Caco-2 (cell line): ENCODE measurements around the gene MTRF1. TPM values are rescaled to one million over a fixed set of nuclear protein-coding genes. Genes with fewer than 3 reads are reported as not detected.
"Not testable (repeated sequence)": the region's sequence is repeated elsewhere in the genome, so short reads cannot be mapped to it uniquely, and the experiment has no call there.

ENCODE experiments used
- BruUV-seq: library from RNA; stranded (reverse); fragments of 400-500 nt; replicated peaks from 2 replicates; lab custom pipeline; 2021; lab: Mats Ljungman, UMichigan
- CTCF ChIA-PET: fragments of 300-600 bp; sonication (Branson Sonifier 250); formaldehyde crosslinking; loops from one replicate; lab custom pipeline; 2022; ENCODE audit warnings: antibody characterized with exemption; lab: Charles Lee
- POLR2A ChIA-PET: fragments of 300-600 bp; sonication (Branson Sonifier 250); formaldehyde crosslinking; loops from one replicate; lab custom pipeline; 2022; ENCODE audit warnings: antibody characterized with exemption; lab: Charles Lee
- DNase-seq, 2 experiments: peaks; one replicate each; pipeline versions ENCODE4 v3.0.0 to v3.0.0-alpha.2; 2020 to 2022
- H3K27me3 ChIP-seq: replicated peaks from 2 replicates; pipeline ENCODE4 v1.6.0; 2011; ENCODE audit warnings: low read length; ENCODE audit not compliant: control insufficient read depth, insufficient read depth
- H3K36me3 ChIP-seq: 2 replicates; pipeline ENCODE4 v1.5.1; 2011; ENCODE audit warnings: low read length; ENCODE audit not compliant: control insufficient read depth, insufficient read depth
- H3K4me1 ChIP-seq: fragments of 250-450 bp; sonication (Bioruptor Pico); 2 replicates; pipeline ENCODE4 v1.5.1; 2020; ENCODE audit warnings: mild to moderate bottlenecking
- H3K4me3 ChIP-seq: 2 replicates; pipeline ENCODE4 v1.5.1; 2011; ENCODE audit warnings: low read depth, mild to moderate bottlenecking, control low read depth, low read length
- H3K9me3 ChIP-seq: fragments of 250-450 bp; sonication (Bioruptor Pico); 2 replicates; pipeline ENCODE4 v1.5.1; 2020; ENCODE audit warnings: mild to moderate bottlenecking, moderate library complexity
- H3K27ac Mint-ChIP-seq: one replicate; pipeline ENCODE4 v1.8.0; 2022; ENCODE audit warnings: mixed read lengths; ENCODE audit not compliant: unreplicated experiment
- H3K27me3 Mint-ChIP-seq: one replicate; pipeline ENCODE4 v1.8.0; 2022; ENCODE audit warnings: mixed read lengths; ENCODE audit not compliant: insufficient read depth, unreplicated experiment
- H3K36me3 Mint-ChIP-seq: one replicate; pipeline ENCODE4 v1.8.0; 2022; ENCODE audit warnings: mild to moderate bottlenecking, mixed read lengths; ENCODE audit not compliant: insufficient read depth, unreplicated experiment
- H3K4me1 Mint-ChIP-seq: one replicate; pipeline ENCODE4 v1.8.0; 2022; ENCODE audit warnings: low read depth, mixed read lengths; ENCODE audit not compliant: unreplicated experiment
- H3K4me3 Mint-ChIP-seq: one replicate; pipeline ENCODE4 v1.8.0; 2022; ENCODE audit warnings: mild to moderate bottlenecking, moderate library complexity, mixed read lengths; ENCODE audit not compliant: unreplicated experiment
- H3K9me3 Mint-ChIP-seq: one replicate; pipeline ENCODE4 v1.8.0; 2022; ENCODE audit warnings: mixed read lengths; ENCODE audit not compliant: unreplicated experiment
- intact Hi-C: fragments of 100-400 bp; cut with micrococcal nuclease; formaldehyde crosslinking; loops from one replicate; pipeline ENCODE4 v1.10.0; 2022; ENCODE audit not compliant: unreplicated experiment
- total RNA-seq: library from RNA; stranded (reverse); gene quantifications from 2 replicates; pipeline ENCODE4 v1.2.3, GENCODE V29; 2022
- TF ChIP-seq, protein P1 (sequence below), 2 experiments: fragments of 200-600 bp in 1 of 2; IDR thresholded peaks; 1 replicate in 1 of 2; 2 replicates in 1 of 2; pipeline versions ENCODE4 v1.5.1 to v1.8.0; 2011 to 2022; ENCODE audit warnings: antibody characterized with exemption in 1 of 2, control low read depth in 1 of 2, inconsistent platforms in 1 of 2, low read depth in 1 of 2, low read length in 1 of 2, mild to moderate bottlenecking in 1 of 2, moderate library complexity in 1 of 2; ENCODE audit not compliant: insufficient read depth in 1 of 2, severe bottlenecking in 1 of 2, unreplicated experiment in 1 of 2

The MTRF1 gene
- total RNA-seq, 1 experiment from 2014 or later: 24.7 TPM

DNA sequence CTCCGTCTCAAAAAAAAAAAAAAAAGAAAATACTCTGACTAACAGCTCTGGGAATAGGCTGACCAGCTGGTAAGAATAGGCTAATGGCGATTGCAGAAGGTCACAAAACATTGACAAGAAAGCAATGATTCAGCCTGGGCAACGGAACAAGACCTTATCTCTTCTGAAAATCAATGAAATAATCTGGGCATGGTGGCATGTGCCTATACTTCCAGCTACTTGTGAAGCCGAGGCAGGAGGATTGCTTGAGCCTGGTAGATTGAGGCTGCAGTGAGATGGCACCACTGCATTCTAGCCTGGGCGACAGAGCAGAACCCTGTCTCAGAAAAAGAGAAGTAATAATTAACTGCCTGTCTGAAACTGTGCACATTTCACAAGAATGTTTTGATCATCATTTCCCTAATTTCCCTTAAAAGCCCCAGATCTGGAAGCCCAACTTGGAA lies 18.8 kb upstream of the MTRF1 start:
- no TSS peak for BruUV-seq
- Mint-ChIP-seq H3K27ac (no peak overlapping the region), H3K4me3 (no peak overlapping the region), H3K36me3 (no peaks in the 10 kb centered on the region), H3K9me3 (no peaks in the 10 kb centered on the region), H3K4me1 (peaks cover 7% of the 10 kb centered on the region), H3K27me3 (no peaks in the 10 kb centered on the region)
- H3K9me3 ChIP-seq: no peaks in the 10 kb centered on the region
- ChIA-PET POLR2A (no interaction called here), CTCF (no interaction called here)
- no peaks in the 10 kb centered on the region for H3K4me1 ChIP-seq
- no peak for DNase-seq
- H3K4me3 ChIP-seq: no peak overlapping the region
- H3K27me3 ChIP-seq: no peaks in the 10 kb centered on the region
- intact Hi-C loops: no loop called here
- H3K36me3 ChIP-seq: no peaks in the 10 kb centered on the region
- TF ChIP-seq, protein P1, sequence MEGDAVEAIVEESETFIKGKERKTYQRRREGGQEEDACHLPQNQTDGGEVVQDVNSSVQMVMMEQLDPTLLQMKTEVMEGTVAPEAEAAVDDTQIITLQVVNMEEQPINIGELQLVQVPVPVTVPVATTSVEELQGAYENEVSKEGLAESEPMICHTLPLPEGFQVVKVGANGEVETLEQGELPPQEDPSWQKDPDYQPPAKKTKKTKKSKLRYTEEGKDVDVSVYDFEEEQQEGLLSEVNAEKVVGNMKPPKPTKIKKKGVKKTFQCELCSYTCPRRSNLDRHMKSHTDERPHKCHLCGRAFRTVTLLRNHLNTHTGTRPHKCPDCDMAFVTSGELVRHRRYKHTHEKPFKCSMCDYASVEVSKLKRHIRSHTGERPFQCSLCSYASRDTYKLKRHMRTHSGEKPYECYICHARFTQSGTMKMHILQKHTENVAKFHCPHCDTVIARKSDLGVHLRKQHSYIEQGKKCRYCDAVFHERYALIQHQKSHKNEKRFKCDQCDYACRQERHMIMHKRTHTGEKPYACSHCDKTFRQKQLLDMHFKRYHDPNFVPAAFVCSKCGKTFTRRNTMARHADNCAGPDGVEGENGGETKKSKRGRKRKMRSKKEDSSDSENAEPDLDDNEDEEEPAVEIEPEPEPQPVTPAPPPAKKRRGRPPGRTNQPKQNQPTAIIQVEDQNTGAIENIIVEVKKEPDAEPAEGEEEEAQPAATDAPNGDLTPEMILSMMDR (IDR thresholded peaks at IDR 0.05; ENCODE audit: insufficient read depth in 1 of 2, low read depth in 1 of 2, low read length in 1 of 2, severe bottlenecking in 1 of 2, unreplicated experiment in 1 of 2): no peak

DNA sequence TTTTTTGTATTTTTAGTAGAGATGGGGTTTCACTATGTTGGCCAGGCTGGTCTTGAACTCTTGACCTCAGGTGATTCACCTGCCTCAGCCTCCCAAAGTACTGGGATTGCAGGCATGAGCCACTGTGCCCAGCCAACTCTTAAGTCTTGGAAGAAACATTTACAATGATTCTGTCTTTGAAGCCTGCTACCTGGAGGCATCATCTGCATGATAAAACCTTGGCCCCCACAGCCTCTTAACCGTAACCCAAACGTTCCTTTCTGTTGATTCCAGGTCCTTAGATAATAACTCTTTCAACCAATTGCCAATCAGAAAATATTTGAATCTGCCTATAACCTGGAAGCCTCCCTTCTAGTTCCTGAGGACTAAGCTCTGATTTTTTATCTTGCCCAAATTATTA lies 15.8 kb upstream of the MTRF1 start:
- H3K27ac Mint-ChIP-seq, POLR2A ChIA-PET, H3K4me3 Mint-ChIP-seq: not testable (repeated sequence)

DNA sequence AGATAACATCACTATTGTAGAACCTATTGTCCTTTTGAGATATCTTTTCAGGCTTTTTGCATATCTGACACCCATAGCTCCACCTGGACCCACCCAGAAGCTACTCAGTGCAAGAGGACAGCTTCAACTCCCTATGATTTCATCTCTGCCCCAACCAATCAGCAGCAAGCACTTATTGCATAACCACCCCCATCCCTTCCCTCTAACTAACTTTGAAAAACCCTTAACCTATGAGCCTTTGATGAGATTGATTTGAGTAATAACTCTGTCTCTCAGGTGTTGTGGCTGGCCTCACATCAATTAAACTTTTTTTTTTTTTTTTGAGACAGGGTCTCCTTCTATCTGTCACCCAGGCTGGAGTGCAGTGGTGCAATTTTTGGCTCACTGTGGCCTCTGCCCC lies 13.4 kb upstream of the MTRF1 start:
- BruUV-seq: no TSS peak
- Histone ChIP-seq H3K36me3 (no peaks in the 10 kb centered on the region), H3K9me3 (no peaks in the 10 kb centered on the region), H3K27me3 (no peaks in the 10 kb centered on the region), H3K4me1 (peaks cover 5% of the 10 kb centered on the region; the same call in 1 of the 2 replicates), H3K4me3 (no peak overlapping the region)
- ChIA-PET POLR2A (no interaction called here), CTCF (interaction anchor here (0.7 kb wide), 1 partner anchor 58 kb away, joined by 3 read pairs; no protein-coding TSS in a partner anchor)
- no peaks in the 10 kb centered on the region for H3K27me3 Mint-ChIP-seq
- H3K27ac Mint-ChIP-seq: no peak overlapping the region
- H3K9me3 Mint-ChIP-seq: no peaks in the 10 kb centered on the region
- TF ChIP-seq, protein P1 (IDR thresholded peaks at IDR 0.05; ENCODE audit: insufficient read depth in 1 of 2, low read depth in 1 of 2, low read length in 1 of 2, severe bottlenecking in 1 of 2, unreplicated experiment in 1 of 2): no peak
- no peak overlapping the region for H3K4me3 Mint-ChIP-seq
- H3K4me1 Mint-ChIP-seq: no peaks in the 10 kb centered on the region
- H3K36me3 Mint-ChIP-seq: no peaks in the 10 kb centered on the region
- intact Hi-C loops: no loop called here
- no peak for DNase-seq

More for the DNA sequence above, 15.8 kb upstream of the MTRF1 start:
- H3K36me3 Mint-ChIP-seq, H3K9me3 Mint-ChIP-seq, H3K4me1 Mint-ChIP-seq, H3K27me3 ChIP-seq, intact Hi-C loops, H3K4me1 ChIP-seq, BruUV-seq, H3K4me3 ChIP-seq, H3K36me3 ChIP-seq, H3K9me3 ChIP-seq, CTCF ChIA-PET, DNase-seq, H3K27me3 Mint-ChIP-seq: not testable (repeated sequence)

DNA sequence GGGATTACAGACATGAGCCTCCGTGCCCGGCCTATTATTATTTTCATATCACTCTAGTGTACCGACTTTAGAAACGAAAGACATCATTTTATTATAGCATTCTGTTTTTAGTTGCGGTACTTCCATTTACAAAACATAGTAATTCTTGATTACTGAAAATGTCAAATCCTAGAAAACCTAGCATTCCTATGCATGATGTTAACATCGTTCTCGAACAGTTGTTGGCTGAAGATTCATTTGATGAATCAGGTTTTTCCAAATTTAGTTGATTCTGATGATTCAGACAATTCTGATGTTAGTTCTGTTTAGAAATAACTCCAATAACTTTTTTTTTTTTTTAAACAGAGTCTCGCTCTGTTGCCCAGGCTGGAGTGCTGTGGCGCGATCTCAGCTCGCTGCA lies 11.5 kb upstream of the MTRF1 start:
- peaks cover 6% of the 10 kb centered on the region for H3K9me3 ChIP-seq
- no peaks in the 10 kb centered on the region for H3K36me3 Mint-ChIP-seq
- no peak for DNase-seq
- no peaks in the 10 kb centered on the region for H3K36me3 ChIP-seq
- H3K4me1 ChIP-seq: peaks cover 5% of the 10 kb centered on the region; the same call in 1 of the 2 replicates
- H3K27ac Mint-ChIP-seq: no peak overlapping the region
- no peaks in the 10 kb centered on the region for H3K27me3 ChIP-seq
- H3K4me1 Mint-ChIP-seq: no peaks in the 10 kb centered on the region
- POLR2A ChIA-PET: no interaction called here
- no TSS peak for BruUV-seq
- TF ChIP-seq, protein P1 (IDR thresholded peaks at IDR 0.05; ENCODE audit: insufficient read depth in 1 of 2, low read depth in 1 of 2, low read length in 1 of 2, severe bottlenecking in 1 of 2, unreplicated experiment in 1 of 2): no peak
- no peak overlapping the region for H3K4me3 Mint-ChIP-seq
- H3K4me3 ChIP-seq: no peak overlapping the region
- intact Hi-C loops: no loop called here
- H3K9me3 Mint-ChIP-seq: no peaks in the 10 kb centered on the region
- H3K27me3 Mint-ChIP-seq: no peaks in the 10 kb centered on the region
- CTCF ChIA-PET: no interaction called here
